Motor neuron (in vitro differentiated cells): ENCODE measurements around the gene TMEM37. TPM values are rescaled to one million over a fixed set of nuclear protein-coding genes. Genes with fewer than 3 reads are reported as not detected.

ENCODE experiments used
- ATAC-seq, 8 experiments: fragments of 200-7000 bp; cut with Tn5 transposase; replicated peaks in 6 of 8; 2 replicates each; pipeline ENCODE4 v1.8.0; 2021; ENCODE audit warnings: mild to moderate bottlenecking in 8 of 8, moderate library complexity in 8 of 8
- H3K27ac ChIP-seq, 2 donors: fragments of 250-450 bp; sonication (Bioruptor Pico); 2 replicates each; pipeline ENCODE4 v1.9.0; 2021; ENCODE audit warnings: antibody characterized with exemption in 2 of 2, mild to moderate bottlenecking in 2 of 2, moderate library complexity in 1 of 2
- H3K4me1 ChIP-seq, 2 donors: fragments of 250-450 bp; sonication (Bioruptor Pico); replicated peaks in 1 of 2; 2 replicates each; pipeline ENCODE4 v1.6.1; 2021; ENCODE audit warnings: antibody characterized with exemption in 2 of 2, mild to moderate bottlenecking in 2 of 2, moderate library complexity in 1 of 2
- H3K4me3 ChIP-seq, 5 donors: fragments of 250-450 bp; sonication (Bioruptor Pico); 2 replicates each; pipeline ENCODE4 v1.9.0; 2021; ENCODE audit warnings: antibody characterized with exemption in 5 of 5, mild to moderate bottlenecking in 5 of 5, moderate library complexity in 4 of 5
- WGBS, 10 experiments: fragments of 450-650 bp; shearing (Covaris generic); methylation state at CpG; one replicate each; pipeline ENCODE4 v1.0.0; 2022; 5-methylcytosine and 5-hydroxymethylcytosine counted together
- in situ Hi-C, 9 experiments: fragments of 400-800 bp; cut with MboI; loops; one replicate each; pipeline ENCODE4 v1.15.0; 2021; ENCODE audit warnings: low sequenced_read_pairs in 9 of 9, low pct_unique_long_range_greater_than_20kb in 2 of 9; ENCODE audit not compliant: unreplicated experiment in 9 of 9
- total RNA-seq, 8 experiments: library from RNA; unstranded; fragments of 300-600 nt; gene quantifications; 2 replicates each; pipeline versions ENCODE4 v1.2.3 to v1.2.4, GENCODE V29; 2022

Gene TMEM37
- total RNA-seq, 8 experiments from 2014 or later: 0.11 to 10.5 (median 0.36) TPM

- in situ Hi-C loops: no loop called here
- 20 to 84% (median 63%) methylated on average over 1 to 12 of the region's 12 CpGs for WGBS, 10 experiments
- H3K4me1 ChIP-seq: peaks cover 0 to 6% of the 10 kb centered on the region in 2 donors
- H3K4me3 ChIP-seq: no peak overlapping the region
- no peak overlapping the region for H3K27ac ChIP-seq
- no peak for ATAC-seq
These were observed 22.4 kb downstream of the TMEM37 start for GRCh38 chr2:119453972-119454593.

GRCh38 chr2:119455066-119455718, 23.5 kb downstream of the TMEM37 start:
- WGBS, 10 experiments: 27 to 83% (median 55%) methylated on average over 1 to 12 of the region's 13 CpGs
- peaks cover 0 to 6% of the 10 kb centered on the region in 2 donors for H3K4me1 ChIP-seq
- in situ Hi-C loops: no loop called here
- no peak overlapping the region for H3K27ac ChIP-seq
- H3K4me3 ChIP-seq: no peak overlapping the region
- ATAC-seq: no peak

GRCh38 chr2:119460076-119460475, 28.4 kb downstream of the TMEM37 start:
- H3K4me1 ChIP-seq: peaks cover 0 to 4% of the 10 kb centered on the region in 2 donors
- no peak for ATAC-seq
- no peak overlapping the region for H3K27ac ChIP-seq
- in situ Hi-C loops: no loop called here
- WGBS, 10 experiments: 38 to 83% (median 68%) methylated on average over 1 to 2 of the region's 2 CpGs; no CpG with 5 or more reads in 6 of the 10 experiments
- H3K4me3 ChIP-seq: no peak overlapping the region

GRCh38 chr2:119461811-119462210, 30.2 kb downstream of the TMEM37 start:
- WGBS, 10 experiments: 50 to 100% (median 80%) methylated on average over 1 to 2 of the region's 5 CpGs; no CpG with 5 or more reads in 5 of the 10 experiments
- H3K27ac ChIP-seq: no peak overlapping the region
- in situ Hi-C loops: no loop called here
- no peak for ATAC-seq
- H3K4me1 ChIP-seq: no peaks in the 10 kb centered on the region
- no peak overlapping the region for H3K4me3 ChIP-seq

GRCh38 chr2:119462574-119462973, 30.9 kb downstream of the TMEM37 start:
- H3K4me3 ChIP-seq: no peak overlapping the region
- ATAC-seq: no peak
- H3K4me1 ChIP-seq: no peaks in the 10 kb centered on the region
- in situ Hi-C loops: no loop called here
- 60 to 100% (median 80%) methylated on average over 1 to 4 of the region's 7 CpGs; no CpG with 5 or more reads in 3 of the 10 experiments for WGBS, 10 experiments
- H3K27ac ChIP-seq: no peak overlapping the region

- no peak overlapping the region for H3K4me3 ChIP-seq
- in situ Hi-C loops: no loop called here
- no peak overlapping the region for H3K27ac ChIP-seq
- WGBS, 10 experiments: 0 to 100% (median 36%) methylated on average over 1 to 3 of the region's 4 CpGs; no CpG with 5 or more reads in 4 of the 10 experiments
- no peak for ATAC-seq
- no peaks in the 10 kb centered on the region for H3K4me1 ChIP-seq
These were observed 31.5 kb downstream of the TMEM37 start for GRCh38 chr2:119463136-119463535.

- Histone ChIP-seq H3K27ac (no peak overlapping the region), H3K4me3 (no peak overlapping the region), H3K4me1 (no peaks in the 10 kb centered on the region)
- no peak for ATAC-seq
- WGBS, 10 experiments: 63 to 100% (median 94%) methylated on average over 2 to 6 of the region's 9 CpGs; no CpG with 5 or more reads in 4 of the 10 experiments
- in situ Hi-C loops: no loop called here
These were observed 32.3 kb downstream of the TMEM37 start for GRCh38 chr2:119463990-119464389.

GRCh38 chr2:119464981-119465380, 33.3 kb downstream of the TMEM37 start:
- H3K4me1 ChIP-seq: no peaks in the 10 kb centered on the region
- in situ Hi-C loops: no loop called here
- H3K27ac ChIP-seq: no peak overlapping the region
- peak in 3 of 8 experiments; percentile 57 to 95 (median 82) for ATAC-seq
- H3K4me3 ChIP-seq: no peak overlapping the region
- 40 to 93% (median 43%) methylated on average over 1 to 4 of the region's 4 CpGs; no CpG with 5 or more reads in 6 of the 10 experiments for WGBS, 10 experiments

- ATAC-seq: no peak
- Histone ChIP-seq H3K4me3 (no peak overlapping the region), H3K27ac (no peak overlapping the region), H3K4me1 (no peaks in the 10 kb centered on the region)
- 62 to 100% (median 84%) methylated on average over 1 to 8 of the region's 11 CpGs; no CpG with 5 or more reads in 5 of the 10 experiments for WGBS, 10 experiments
- in situ Hi-C loops: no loop called here
These were observed 34.0 kb downstream of the TMEM37 start for GRCh38 chr2:119465687-119466086.

GRCh38 chr2:119466373-119466772, 34.7 kb downstream of the TMEM37 start:
- H3K4me3 ChIP-seq: no peak overlapping the region
- ATAC-seq: no peak
- in situ Hi-C loops: no loop called here
- WGBS, 10 experiments: 0 to 100% (median 71%) methylated on average over 1 to 4 of the region's 4 CpGs; no CpG with 5 or more reads in 1 of the 10 experiments
- no peak overlapping the region for H3K27ac ChIP-seq
- H3K4me1 ChIP-seq: no peaks in the 10 kb centered on the region

GRCh38 chr2:119468154-119468955, 36.7 kb downstream of the TMEM37 start:
- WGBS, 10 experiments: 0 to 89% (median 82%) methylated on average over 1 to 3 of the region's 3 CpGs; no CpG with 5 or more reads in 3 of the 10 experiments
- ATAC-seq: peak in 1 of 8 experiments; percentile 33
- Histone ChIP-seq H3K4me1 (no peaks in the 10 kb centered on the region), H3K27ac (no peak overlapping the region), H3K4me3 (no peak overlapping the region)
- in situ Hi-C loops: no loop called here

GRCh38 chr2:119469131-119469530, 37.5 kb downstream of the TMEM37 start:
- WGBS, 10 experiments: 0 to 74% (median 63%) methylated on average over 1 to 5 of the region's 6 CpGs; no CpG with 5 or more reads in 5 of the 10 experiments
- ATAC-seq: no peak
- Histone ChIP-seq H3K4me1 (no peaks in the 10 kb centered on the region), H3K4me3 (no peak overlapping the region), H3K27ac (no peak overlapping the region)
- in situ Hi-C loops: no loop called here
